ENCODE data around the gene TMEM213.

DNA sequence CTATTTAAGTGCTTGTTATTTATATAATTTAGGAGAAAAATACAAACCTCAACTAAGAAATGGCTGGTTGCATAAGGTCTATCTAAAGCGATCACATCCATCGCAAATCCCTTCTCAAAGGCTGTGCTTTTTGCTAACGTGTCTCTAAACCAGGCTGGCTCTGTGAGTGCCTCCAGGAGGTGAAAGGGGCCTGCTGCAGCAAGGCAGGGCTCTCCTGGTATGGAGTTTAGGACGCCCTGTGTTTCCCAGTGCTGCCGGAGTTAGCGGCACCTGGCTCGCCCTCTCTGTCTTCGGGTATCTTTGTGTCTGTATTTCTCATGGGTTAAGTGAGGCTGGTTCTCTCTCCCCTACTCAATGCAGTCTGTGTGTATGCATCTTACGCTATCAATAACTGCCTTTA lies 68.6 kb downstream of the TMEM213 start:
- TF ChIP-seq POLR2AphosphoS5 (IDR thresholded peaks at IDR 0.05) = no peak
- TF ChIP-seq, protein P1, sequence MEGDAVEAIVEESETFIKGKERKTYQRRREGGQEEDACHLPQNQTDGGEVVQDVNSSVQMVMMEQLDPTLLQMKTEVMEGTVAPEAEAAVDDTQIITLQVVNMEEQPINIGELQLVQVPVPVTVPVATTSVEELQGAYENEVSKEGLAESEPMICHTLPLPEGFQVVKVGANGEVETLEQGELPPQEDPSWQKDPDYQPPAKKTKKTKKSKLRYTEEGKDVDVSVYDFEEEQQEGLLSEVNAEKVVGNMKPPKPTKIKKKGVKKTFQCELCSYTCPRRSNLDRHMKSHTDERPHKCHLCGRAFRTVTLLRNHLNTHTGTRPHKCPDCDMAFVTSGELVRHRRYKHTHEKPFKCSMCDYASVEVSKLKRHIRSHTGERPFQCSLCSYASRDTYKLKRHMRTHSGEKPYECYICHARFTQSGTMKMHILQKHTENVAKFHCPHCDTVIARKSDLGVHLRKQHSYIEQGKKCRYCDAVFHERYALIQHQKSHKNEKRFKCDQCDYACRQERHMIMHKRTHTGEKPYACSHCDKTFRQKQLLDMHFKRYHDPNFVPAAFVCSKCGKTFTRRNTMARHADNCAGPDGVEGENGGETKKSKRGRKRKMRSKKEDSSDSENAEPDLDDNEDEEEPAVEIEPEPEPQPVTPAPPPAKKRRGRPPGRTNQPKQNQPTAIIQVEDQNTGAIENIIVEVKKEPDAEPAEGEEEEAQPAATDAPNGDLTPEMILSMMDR (IDR thresholded peaks at IDR 0.05) = no peak
- no peak for TF ChIP-seq EP300 (IDR thresholded peaks at IDR 0.05)
- TF ChIP-seq POLR2A (IDR thresholded peaks at IDR 0.05) = no peak

Measured in gastroesophageal sphincter (tissue), 3 donors.